ENCODE results near the gene IFITM5.
A peak's percentile ranks its signal among the peaks of the same experiment; 100 is the strongest.
"Not testable (repeated sequence)": the region's sequence is repeated elsewhere in the genome, so short reads cannot be mapped to it uniquely, and the experiment has no call there.

IFITM5 gene

DNA sequence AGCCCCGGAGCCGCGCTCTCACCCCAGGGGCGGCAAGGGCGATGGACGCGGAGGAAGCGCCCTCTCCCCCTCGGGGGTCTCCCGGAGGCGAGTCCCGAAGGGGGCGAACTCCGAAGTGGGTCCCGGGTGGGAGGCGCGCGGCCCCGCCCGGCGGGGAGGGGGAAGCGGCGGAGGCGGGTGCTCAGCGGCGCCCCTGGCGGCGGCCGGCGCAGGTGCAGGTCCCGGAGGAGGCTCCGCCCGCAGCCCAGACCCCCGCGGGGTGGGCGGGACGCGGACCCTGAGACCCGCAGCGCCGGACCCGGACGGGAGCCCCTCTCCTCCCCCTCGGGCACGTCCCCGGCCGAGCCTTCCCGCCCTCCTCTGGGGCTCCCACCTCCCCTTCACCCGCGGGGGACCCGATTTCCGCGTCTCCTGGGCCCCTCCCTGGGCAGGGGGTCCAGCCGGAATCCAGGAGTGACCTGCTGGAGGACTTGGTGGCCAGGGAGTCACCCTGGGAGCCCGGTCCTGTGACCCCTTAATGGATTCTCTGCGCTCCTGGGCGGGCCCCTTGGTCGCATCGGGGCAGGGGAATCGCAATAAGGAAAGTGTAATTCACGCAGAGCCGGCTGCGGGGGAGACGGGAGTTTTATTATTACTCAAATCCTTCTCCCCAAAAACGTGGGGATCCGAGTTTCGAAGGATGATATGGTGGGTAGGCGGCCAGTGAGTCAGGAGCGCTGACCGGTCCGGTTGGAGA is 11.9 kb upstream of the IFITM5 start:
- DNase-seq, result not testable (repeated sequence)

DNA sequence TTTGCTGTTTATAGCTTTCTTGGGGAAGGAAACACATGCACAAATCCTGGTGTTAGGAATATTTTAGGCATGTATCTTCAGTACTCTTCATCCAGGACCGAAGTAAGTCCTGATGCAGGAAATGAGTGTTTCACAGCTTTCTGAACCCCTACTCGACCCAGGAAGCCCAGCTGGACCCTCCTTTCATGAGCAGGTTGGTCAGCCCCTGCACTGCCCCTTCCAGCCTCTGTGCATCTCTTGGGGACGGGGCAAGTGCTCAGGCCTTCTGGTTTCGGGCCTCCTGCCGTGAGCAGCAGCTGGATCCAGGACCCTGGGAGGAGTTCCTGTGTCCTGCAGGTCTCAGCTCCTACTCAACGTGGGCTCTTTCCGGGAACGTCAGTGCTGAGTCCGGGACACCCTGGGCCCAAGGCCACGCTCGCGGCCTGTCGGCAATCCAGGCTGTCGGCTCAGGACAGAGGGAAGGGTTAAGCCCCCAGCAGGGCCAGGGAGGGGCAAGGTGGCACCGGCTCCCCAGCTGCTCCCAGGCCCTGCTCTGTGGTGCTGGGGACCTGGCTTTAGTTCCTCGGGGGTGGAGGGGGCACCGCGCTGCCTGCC is 10.8 kb upstream of the IFITM5 start:
- not testable (repeated sequence) for DNase-seq

DNA sequence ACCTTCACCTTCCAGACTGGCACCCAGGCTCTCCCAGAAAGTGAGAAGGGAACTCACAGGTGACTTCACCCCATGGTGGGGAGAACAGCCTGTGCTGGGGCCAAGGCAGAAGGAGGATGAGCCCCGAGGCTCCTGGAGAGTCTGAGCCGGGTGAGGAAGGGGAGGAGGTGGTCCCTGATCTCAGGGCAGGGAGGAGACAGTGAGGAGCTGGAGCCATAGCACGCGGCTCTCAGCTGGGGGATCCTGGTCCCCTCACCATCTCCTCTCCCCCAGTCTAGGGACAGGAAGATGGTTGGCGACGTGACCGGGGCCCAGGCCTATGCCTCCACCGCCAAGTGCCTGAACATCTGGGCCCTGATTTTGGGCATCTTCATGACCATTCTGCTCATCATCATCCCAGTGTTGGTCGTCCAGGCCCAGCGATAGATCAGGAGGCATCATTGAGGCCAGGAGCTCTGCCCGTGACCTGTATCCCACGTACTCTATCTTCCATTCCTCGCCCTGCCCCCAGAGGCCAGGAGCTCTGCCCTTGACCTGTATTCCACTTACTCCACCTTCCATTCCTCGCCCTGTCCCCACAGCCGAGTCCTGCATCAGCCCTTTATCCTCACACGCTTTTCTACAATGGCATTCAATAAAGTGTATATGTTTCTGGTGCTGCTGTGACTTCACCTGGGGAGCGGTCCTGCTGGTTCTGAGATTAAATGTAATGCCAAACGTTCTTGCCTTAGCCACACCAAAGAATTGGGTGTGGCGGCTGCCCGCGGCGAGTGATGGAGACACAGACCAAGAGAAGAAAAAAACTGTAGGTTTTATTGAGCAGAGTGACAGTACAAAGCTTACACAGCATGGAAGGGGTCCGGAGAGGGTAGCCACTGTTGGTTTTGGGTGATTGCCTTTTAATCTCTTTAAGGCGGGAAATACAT is 9.7 kb upstream of the IFITM5 start:
- DNase-seq, result not testable (repeated sequence)

DNA sequence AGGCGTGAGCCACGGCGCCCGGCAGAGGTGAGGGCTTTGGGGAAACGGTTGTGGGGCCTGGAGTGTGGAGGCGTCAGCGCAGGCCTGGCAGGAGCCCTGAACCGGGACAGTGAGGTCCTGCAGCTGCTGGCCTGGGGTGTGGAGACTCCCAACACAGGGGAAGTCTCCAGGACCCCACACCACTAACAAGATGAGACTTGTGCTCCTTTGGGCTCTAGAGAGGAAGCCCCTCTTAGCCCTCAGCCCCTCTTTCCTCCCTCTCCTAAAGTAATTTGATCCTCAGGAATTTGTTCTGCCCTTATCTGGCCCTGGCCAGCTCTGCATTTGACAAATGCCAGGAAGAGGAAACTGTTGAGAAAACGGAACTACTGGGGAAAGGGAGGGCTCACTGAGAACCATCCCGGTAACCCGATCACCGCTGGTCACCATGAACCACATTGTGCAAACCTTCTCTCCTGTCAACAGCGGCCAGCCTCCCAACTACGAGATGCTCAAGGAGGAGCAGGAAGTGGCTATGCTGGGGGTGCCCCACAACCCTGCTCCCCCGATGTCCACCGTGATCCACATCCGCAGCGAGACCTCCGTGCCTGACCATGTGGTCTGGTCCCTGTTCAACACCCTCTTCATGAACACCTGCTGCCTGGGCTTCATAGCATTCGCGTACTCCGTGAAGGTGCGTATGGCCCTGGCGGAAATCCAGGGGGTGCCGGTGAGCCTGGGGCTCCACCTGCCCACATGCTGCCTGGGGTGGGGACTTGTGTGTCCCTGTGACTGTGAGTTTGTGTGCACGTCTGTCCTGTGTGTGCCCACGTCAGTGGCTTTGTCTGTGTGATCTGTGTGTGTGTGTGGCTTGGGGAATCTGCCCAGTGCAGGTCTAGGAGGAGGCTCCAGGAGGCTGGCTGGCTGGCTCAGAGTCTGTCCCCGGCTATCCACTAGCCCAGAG is 8.7 kb upstream of the IFITM5 start, which contains the start of gene IFITM2:
TSS of gene IFITM2 (plus strand) at position 51 of the 943 bp plus-strand sequence. CDS start at position 428, 377 bp downstream.
- DNase-seq, result not testable (repeated sequence)

DNA sequence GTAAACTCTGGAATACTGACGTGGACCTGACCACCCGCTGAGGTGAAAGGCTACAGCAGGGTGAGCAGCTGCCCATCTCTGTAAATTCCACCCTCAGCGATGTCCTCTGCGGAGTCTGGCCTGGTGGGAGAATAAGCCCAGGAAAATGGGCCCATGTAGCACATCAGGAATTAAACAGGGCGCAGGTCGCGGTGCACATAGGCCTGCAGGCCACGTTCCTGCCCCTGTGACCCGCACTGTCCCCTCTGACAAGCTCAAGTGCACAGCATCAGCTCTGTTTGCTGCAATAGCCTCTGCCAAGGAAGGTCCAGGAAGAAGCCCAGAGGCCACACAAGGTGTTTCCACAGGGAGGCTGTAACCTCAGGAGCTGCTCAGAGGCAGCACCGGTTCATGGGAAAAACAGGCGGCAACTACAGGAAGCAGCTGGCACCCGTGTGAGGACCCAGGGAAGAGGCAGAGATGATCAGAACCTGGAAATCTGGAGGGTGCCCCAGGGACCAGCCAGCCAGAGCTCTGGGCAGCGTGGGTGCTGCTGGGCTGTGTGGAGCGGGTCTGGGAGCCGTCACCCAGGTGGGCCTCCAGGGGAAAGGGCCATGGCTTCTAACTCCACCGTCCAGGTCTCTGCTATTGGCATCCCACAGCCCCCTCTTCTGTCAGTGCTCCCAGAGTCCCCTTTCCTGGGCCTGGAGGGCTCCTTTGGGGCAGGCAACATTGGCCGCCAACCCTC is 7.5 kb upstream of the IFITM5 start:
- no peak for DNase-seq

DNA sequence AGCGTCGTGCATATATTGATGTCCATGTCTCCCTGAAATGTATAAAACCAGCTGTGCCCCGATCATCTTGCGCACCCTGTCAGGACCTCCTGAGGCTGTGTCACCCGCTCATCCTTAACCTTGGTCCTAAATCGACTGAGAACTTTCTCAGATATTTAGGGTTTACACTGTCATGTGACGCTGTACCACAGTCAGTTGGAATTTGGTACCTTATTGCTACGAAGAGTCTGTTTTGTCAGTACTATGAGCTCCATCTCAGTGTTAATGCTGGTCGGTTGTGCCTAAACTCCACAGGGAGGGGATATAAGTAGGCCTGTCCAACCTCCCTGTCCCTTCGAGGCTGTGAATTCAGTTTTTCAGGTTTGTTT is 6.5 kb upstream of the IFITM5 start:
- DNase-seq, result no peak

DNA sequence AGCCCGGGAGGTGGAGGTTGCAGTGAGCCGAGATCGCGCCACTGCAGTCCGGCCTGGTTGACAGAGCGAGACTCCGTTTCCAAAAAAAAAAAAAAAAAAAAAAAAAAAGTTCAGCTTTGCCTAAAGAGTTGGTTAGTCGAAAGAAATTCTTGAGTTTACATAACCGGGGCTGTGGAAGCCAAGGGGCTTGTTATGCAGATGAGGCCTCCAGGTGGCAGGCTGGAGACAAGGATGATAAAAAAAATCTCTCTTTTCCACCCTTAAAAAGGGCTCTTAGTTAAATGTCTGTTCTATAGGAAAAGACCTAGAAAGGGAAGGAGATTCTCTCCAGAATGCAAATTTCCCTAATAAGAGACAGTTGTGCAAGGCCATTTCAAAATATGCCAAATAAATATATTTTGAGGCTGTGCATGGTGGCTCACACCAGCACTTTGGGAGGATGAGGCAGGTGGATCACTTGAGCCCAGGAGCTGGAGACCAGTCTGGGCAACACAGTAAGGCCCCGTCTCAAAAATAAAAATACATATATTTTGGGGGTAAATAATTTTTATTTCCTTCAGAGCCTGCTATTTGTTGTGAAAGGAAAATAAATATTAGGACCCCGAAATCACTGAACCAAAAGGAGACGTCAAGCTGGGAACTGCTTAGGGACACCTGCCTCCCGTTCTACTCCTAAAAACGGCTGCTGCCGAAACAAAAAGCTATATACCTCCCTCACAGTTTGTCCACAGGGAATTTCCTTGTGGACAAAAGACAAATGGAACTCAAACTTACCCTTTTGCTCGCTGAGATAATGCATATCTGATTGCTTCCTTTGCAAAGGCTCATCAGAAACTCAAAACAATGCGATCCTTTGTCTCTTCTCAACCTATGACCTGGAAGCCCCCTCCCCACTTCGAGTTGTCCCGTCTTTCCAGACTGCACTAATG is 5.9 kb upstream of the IFITM5 start:
- peak; percentile 77 for DNase-seq

DNA sequence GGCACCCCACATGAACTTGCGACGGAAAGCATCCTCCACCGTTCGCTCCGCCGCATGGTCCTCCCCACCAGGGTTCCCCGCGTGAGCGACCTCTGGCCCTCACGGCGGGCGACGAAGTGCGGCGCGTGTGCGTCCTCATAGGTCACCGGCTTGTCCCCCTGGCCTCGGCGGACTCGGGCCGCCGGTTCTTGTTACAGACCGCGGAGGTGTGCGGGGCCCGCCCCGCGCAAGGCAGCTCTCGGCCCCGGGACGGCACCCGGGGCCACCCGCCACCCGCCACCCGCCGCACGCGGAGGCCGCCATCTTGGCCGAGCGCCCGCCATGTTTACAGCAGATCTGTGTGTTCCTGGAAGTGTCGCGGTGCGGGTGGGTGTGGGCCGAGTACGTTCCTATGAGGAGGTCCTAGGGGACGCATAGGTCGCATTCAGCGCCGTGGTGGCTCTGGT is 4.8 kb upstream of the IFITM5 start:
- no peak for DNase-seq

DNA sequence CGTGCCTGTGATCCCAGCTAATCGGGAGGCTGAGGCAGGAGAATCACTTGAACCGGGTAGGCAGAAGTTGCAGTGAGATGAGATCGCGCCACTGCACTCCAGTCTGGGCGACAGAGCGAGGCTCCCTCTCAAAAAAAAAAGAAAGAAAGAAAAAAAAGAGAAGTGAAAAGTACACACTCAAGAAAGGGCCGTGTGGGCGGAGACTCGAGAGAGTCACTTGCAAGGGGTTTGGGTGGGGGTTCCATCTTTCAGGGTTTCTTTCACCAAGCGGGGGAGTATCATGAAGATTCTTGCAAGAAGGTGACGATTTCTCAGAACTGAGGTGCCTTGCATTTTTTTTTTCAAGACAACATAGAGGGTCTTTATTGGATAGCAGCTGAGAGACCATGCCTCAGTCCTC is 4.0 kb upstream of the IFITM5 start:
- no peak for DNase-seq

DNA sequence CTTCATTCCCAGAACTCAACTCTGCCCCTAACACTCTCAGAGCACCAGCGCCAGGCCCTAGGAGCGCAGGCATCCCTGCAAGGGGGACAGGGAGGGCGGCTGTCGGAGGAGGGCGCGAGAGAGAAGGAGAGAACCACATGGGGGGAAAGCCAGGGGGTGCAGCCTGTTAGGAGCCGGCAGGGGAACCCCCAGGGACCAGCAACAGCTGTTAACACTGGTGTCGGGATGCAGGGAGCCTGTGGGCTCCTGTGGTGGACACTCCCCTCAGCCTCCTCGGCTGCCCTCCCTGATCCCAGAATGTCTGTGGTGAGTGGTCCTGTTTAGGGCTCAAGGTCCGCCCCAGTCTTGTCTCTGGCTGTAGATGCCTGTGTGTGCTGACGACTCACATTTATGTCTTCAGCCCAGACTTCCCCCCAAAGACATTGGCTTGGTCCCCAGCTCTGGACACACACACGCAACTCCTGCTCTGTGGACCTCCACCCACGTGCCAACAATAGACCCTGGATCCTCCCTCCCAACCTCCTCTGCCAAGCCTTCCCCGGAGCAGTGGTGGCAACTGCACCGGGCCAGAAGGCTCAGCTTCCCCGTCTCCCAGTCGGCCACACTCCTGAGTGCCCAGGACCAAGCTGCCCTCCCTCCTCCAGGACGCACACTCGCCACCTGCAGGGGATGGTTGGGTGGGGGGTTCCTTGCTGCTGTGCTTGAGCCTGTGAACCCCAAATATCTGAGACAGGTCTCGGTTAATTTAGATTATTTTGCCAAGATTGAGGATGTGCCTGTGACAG is 817 bp upstream of the IFITM5 start:
- no peak for DNase-seq

DNA sequence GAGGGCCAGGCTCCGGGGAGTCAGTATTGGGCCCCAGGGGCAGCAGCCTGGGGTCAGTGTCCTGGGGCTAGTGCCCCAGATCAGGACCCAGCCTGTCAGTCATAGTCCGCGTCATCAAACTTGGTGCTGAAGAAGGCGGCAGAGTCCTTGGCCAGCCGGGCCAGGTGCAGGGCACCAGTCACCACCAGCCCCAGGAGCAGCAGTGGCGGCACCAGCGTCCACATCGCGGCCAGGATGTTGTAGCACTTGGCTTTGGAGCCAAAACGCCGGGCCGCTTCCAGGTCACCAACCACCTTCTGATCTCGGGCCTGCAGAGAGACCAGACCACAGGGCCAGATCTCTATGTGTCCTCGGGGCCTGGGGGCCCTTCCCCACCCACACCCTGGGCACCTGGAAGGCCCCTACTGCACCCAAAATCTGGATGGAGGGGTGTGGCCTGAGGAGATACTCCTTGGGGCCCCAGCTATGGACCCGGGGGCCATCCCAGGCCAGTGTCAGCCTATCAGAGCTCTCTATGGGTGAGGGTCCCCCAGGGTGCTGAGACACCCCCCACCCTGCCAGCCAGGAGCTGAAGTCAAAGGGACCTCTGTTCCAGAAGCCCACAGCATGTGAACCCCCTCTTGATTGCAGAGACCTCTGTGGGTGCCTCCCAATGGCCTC is 790 bp downstream of the IFITM5 start:
- no peak for DNase-seq

DNA sequence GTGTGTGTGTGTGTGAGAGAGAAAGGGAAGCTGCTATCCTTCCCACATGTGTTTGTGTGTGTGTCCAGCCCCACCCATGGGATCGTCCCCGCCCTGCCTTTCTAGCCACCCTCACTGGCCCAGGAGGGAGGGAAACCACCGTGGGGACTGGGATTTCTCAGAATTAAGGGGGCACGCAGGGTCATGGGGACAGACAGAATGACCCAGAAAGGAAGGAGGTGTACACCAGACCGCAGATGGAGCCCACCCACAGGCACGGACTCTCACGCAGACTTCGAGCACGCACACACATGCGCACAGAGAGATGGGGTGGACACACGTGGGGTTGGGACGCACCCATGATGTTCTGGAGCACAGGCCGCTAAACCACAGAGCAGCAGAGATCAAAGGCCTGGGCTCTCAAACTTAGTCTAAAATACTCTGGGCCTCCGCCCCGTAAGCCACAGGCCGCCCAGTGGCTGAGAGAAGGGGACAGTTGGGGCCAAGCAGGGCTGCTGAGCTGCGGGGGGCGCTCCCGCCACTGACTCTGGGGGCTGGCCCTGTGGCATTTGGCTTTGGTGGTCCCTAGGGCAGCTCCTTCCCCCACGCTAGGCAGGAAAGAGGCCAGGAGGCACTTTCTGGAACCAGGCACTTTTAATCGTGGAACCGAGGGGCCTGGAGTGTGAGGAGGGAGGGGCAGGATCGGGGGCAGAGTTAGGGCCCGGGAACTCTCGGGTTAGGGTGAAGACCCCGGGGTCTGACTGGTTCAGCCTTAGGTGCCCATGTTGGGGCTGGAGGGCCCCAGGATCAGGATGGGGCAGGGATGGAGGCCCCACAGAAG is 1.5 kb downstream of the IFITM5 start:
- DNase-seq, result no peak

DNA sequence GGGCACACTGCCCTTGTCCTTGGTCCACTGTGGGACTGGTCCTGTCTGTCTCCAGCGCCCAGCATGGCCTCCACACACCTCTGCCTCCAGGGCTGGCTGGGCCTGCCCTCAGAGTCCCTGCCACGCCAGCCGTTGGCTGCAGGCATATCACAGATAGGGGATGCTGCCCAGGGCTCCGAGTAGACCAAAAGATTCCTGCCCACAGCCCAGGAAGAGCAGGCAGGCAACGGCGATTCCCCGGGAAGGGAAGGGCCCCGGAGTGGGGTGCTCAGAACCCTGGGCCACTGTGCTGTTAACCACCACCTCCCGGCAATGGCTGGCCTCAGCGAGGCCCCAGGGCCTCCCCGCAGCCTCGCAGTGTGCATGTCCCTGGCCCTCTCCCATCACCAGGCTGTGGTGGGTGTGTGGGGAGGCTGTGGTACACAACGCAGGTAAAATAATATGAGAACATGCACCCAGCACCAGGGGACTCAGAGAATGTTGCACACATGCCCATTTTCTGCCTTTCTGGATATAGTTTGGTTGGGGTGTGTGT is 2.2 kb downstream of the IFITM5 start:
- no peak for DNase-seq

DNA sequence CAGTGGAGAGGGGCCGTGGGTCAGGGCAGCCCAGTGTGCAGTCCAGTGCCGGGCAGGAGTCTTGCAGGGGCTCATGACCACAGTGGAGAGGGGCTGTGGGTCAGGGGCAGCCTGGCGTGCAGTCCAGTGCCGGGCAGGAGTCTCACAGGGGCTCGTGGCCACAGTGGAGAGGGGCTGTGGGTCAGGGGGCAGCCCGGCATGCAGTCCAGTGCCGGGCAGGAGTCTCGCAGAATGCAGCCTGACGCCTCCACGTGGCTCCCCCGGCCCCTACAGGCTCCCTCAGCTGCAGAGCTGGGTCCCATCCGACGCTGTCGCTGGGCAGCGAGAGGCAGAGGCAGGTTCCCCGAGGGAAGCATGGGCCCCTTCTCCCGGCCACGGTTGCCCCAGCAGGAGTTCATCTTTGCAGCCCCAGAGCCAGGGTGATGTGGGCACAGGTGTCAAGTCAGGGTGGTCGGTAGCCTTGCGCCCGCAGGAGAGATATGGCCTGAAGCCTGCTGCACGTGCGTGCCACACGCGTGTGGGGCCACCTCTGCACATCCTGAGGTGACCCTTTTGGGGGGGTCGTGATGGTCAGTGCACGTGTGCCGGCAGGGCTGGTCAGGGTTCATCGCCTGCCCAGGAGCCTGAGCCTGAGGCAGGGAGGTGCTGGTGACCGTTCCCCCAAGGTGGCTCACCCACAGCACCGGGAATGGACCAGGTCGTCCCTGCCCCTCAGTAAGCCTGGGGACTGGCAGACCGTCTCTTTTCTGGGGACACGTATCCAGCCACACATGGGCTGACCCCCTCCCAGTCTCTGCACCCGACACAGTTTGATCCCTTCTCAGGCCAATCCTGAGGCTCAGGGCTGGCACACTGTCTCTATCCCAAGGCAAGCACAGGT is 2.9 kb downstream of the IFITM5 start:
- no peak for DNase-seq

DNA sequence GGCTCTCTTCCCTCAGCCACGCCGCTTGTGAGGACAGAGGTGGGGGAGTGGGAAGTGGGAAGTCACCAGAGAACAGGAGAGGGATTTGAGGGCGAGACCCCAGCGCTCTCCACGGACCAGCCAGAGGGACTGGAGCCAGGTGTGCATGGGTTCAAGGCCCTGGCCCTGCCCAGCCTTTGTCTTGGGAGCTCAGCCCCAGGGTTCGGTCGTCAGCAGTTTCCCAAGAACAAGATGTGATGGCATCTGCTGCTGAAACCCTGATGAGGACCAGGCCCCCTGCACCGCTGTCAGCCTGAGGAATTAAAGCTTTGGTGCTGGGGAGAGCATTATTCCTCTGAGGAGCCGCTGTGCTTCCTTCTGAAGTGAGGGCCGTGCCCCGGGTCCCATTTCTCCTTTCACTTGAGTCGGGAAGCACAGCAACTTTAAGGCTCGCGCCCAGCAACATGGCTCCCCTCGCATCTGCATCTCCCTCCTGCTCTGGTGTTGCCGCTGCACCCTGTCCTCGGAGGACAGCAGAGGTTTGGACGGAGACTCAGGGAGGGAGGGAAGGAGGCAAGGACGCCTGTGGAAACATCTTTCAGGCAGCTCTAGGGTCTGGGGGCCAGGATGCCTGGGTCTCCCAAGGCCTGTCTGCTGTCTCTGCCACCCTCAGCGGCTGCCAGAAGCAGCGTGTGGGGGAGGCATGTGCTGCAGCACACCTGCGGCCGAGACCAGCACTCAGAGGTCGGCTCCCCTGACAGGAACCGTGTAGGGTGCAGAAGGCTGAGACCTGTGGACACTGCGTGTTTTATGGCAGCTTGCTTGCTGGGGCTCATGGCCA is 3.8 kb downstream of the IFITM5 start:
- no peak for DNase-seq

DNA sequence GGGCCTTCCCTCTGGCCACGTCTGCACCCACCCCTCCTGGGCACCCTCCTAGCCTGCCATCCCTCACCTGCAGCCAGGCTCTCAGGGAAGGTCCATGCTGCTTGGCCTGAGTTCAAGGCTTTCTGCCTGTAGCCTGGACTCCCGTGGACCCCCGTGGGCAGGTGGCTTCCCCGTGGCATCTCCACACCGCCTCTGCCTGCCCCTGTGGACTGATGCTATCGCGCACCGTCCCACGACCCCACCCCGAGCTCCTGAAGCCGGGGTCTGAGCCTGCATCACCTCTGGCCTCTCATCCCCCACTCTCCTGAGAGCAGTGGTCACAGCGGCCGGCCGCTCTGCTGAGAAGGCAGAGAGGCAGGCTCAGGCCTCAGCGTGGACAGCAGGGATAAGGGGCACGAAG is 4.5 kb downstream of the IFITM5 start:
- DNase-seq, result no peak
